Suppressor macrophage treated with lipopolysaccharide for 4 hours (primary cell): Measurements from ENCODE around the gene CRABP2.
A peak's percentile ranks its signal among the peaks of the same experiment; 100 is the strongest.

Source experiments
- DNase-seq: peaks from one replicate; pipeline ENCODE4 v3.0.0-alpha.2; 2020

The CRABP2 gene

DNA sequence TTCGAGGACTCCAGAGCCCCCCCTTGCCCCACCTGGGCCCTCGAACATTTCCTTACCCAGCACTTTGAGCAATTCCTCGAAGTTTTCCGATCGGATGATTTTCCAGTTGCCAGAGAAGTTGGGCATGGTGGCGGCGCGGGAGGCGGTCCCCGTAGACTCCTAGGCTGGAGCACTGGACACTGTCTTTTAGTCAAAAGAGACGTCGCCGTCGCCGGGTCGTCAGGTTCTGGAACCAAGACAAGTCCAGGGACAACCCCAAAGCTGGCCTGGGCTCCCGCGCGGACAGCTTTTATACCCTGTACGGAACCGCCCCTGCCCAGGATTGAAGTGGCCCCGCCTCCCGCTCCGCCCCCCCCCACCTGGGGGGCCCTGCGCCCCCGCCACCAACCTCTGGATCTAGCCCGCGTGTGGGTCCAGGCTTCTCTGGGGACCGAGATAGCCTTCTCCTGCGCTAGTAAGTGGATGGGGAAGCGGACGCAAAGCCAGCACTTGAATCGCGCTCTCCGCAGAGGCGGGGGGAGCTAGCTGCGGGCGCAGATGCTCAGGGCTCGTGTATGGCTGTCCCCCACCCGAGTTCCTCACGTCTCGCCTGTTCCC lies at the start of gene CRABP2:
Gene CRABP2, minus strand, starts transcription at position 263 of the 597 bp plus-strand sequence. Its CDS starts 137 bp downstream, at position 126.
- no peak for DNase-seq

DNA sequence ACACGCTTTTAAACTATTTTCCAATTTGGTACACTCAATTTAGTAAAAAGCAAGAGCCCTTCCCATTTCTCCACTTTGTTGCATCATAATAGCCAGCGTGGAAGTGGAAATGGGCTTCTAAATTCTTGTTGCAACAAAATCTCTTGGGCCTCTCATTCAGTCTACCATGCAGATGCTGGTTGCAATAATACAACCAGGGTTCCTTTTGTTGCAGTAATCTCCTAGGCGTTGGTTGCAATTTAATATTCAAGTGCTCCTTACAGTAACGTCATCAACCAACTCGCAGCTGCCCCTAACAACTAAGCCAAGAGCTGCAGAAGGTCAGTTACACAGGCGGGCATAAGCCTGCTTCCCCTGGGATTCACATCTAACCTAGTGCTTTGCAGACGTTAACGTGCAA lies 48.8 kb upstream of the CRABP2 start:
- no peak for DNase-seq

DNA sequence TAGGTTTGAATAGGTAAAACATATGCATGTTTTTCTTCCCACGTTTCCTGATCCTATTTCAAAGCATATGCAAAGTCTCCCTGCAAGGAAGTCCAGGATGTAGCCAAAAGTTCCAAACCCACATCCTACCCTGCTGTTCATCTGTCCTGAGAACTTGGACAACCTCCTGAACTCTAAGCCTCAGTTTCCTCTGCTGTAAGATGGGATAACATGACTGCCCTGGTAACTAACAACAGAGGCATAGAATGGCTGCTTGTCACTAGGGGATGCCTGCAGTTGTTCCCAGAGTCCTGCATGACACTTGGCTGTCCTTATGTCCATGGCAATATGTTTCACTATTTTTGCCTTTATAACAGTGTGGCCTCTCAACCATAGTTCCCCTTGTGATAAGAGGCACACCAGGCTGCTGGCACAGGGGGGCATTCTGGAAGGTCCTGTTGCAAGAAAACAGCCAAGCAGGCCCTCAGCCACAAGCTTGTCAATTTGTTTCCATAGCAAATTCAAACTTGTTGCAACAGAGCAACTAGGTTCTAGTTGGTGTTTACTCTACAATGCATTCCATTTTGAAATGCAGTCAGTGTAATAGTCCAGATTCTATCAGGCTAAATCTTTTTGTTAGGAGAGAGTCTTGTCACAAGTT lies 47.6 kb upstream of the CRABP2 start:
- DNase-seq, result no peak

DNA sequence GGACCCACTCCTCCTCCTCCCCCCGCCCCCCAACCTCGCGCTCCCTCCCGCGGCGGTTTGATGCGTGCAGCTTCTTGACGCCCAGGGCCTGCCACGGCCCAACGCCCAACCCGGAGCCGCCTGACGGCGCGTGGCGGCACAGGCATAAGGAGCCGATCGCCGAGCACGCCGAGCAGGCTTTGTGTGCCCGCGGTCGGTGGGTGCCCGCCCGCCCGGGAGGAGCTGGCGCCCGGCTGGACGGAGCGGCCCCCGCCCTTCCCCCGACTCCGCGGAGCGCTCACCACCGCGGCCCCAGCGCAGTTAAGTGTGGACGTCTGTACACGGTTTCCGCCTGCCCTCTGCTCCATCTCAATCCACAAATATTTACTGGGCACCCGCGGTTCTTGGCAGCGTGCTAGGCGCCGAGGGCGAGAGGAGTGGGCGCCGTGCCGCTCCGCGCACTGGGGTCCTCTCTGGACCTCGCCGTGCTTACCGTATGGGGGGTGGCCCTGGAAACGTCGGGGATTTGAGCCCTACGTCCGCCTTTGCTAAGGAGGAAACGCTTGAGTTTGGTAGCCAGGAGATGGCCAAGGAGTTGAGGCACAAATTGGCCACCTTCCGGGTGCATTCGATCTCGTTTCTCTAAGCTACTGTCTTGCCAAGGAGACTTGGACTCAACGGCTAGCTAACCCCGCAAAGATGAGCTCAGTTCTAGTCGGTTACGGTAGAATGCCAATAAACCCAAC lies 46.5 kb upstream of the CRABP2 start:
- peak; percentile 97 for DNase-seq

DNA sequence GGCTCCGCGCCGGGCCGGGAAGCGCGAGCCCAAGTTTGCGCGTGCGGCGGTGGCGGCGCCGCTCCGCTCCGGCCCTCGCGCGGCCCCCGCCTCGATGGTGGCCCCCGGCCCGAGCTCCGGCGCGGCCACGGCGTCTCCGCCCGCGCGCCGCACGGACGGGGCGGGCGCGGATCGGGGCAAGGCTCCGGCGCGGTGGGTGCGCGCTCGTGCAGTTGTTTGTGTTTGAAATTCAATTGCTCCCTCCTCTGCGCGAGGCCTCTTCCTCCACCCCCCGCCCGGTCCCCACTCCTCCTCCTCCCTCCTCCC lies 46.0 kb upstream of the CRABP2 start, which contains the start of gene HDGF:
Gene HDGF, minus strand, starts transcription at position 225 of the 306 bp plus-strand sequence. CDS start 246 bp downstream, outside the sequence.
- DNase-seq, result no peak

DNA sequence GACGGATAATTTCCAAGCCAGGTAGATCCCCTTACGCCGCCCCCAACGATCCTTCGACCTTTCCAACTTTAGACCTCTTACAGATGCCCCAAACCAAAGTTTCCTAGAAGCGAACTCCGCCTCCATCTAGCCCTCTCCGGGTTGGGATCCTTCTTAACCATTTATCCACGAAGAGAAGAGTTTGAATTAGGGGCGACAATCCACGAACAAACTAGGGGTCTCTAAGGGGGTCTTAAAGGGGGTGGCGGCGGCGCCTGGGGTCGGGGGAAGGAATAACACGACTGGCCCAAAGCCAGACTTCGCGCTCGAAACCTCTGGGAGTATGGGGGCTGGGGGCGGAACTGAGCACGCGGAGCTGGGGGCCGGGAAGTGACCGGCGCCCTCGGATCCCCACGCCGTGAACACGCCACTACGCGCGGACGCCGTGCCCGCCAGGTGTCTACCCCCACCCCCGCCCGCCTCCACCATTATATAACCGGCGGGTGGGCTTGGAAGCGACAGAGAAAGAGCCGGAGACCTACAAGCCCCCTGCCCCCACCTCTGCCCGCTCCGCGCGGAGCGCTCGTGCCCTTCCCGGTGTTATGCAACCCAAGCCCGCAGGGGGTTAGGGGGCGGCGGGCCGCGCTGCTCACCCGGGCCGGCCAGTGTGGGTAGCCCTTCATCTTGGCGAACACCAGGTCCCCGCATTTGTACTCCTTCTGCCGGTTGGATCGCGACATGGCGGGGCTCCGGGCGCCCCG lies 45.5 kb upstream of the CRABP2 start:
- peak; percentile 50 for DNase-seq

DNA sequence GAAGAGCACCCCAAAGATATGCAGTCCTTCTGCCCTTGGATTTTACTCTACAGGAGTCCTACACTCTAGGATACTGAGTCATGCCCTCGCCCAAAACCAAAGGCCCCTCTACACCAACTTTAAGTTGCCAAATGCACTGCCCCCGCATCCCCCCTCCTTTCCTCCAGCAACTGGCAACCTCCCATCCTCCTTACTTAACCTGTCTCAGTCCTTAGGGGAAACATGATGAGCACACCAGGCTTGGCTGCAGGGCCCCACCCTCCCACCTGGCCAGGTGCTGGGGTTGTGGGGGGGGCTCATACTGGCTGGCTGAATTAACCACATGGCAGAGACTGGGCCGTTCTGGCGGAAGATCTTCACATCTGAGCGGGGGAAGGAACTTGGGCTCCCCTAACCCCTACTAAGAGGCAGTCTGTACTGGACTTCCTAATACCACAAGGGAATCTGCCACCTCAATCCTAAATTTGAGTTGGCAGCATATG lies 44.8 kb upstream of the CRABP2 start:
- DNase-seq, result peak; percentile 6

DNA sequence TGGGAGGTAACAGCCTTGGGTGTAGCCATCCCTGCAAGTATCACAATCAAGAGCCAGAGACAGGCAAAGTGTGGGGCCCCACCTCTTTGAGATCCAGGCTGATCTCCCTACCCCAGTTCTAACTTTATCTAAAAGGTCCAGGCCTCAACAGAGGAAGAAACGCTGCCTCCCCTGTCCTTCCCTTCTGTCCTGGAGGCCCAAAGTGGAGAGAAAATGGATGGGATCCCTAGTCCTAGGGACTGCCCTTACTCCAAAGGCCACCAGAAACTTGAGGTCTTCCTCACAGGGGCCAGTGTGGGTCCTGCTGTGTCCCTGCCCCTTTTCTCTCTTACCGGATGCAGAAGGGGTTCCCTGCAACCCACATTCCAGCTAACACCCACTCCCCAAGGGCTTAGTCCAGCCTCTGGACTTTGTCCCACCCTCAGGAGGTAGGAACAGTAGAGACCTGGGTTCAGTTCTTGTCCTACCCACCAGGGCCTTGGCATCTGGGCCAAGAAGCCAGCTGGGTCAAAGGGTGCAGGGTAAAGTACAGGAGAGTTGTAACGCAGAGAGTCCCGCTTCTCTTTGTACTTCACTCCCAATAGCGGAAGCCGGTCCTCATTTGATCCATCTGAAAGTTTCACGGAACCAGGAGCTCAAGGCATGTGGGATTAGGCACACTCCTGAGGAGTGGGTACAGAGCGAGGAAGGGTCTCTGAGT lies 44.2 kb upstream of the CRABP2 start:
- DNase-seq, result no peak

DNA sequence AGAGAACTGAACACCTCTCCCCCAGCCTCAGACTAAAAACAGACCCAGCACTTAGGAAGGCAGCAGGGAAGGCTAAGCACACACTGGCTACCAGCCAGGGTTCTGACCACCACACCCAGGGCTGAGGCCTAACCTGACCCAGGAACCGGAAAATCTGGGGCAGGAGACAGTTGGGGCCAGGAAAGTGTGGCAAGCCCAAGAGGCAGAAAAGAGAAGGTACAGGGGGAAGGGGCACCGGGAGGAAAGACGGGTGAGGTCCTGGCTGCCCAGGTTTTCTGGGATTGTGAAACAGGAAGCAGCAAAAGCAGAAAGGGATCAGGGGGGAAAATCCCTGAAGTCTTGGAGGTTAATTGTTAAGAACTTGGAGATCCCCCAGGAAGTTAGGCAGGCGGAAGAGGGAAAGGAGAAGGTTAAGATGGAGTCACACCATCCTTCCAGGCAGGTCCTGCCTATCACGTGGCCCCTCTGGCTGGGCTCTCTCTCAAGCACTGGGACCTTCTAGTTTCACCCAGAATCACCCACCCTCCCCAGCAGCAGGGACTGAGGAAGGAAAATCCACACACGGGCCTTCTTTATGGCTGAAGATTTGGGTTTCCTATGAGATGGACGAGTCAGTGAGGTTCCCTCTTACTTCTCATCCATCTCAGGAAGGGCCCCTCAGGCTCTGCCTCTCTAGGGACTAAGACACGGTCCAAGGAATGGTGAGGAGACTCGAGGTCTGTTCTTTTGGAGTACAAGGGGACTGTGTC lies 43.5 kb upstream of the CRABP2 start:
- DNase-seq, result peak; percentile 89

DNA sequence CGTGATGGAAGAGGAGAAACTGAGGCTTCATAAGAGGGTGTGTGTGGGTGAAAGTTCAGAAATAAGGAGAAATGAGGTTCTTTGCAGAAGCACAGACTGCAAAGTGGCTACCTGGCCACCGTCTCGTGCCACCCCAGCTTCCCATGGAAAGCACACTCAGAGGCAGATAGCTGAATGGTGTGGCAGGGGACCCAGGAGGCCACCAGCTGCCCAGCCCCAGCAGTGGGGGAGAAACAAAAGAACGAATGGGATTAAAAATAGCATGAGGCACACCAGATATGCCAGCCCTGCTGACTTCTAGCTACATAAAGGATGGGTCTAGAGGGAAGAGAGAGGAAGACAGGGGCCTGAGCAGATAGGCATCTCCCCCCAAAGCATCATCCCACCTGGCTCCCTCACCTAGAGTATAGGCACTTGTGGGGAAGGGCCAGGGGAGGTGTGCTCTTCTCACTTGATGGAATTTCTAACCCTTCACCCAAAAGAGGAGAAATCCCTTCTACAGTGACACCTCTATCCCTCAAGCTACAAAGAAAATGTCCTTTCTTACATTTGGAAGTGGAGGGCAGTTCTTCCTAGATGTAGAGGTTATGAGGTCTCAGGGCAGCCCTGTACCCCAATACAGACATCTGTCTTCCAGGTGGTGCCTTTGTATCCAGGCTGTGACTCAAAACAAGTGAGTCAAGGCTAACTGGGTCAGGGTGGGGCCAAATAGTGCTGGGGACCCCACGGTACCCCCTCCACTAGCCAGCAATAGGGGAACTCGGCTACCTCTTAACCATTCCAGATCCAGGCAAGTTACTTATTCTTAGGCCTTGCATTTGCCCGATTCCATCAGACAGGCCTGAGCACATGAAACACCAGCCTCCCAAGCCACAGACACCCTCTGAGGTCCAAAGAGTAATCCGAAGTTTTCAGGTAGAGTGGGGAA lies 42.6 kb upstream of the CRABP2 start:
- no peak for DNase-seq

DNA sequence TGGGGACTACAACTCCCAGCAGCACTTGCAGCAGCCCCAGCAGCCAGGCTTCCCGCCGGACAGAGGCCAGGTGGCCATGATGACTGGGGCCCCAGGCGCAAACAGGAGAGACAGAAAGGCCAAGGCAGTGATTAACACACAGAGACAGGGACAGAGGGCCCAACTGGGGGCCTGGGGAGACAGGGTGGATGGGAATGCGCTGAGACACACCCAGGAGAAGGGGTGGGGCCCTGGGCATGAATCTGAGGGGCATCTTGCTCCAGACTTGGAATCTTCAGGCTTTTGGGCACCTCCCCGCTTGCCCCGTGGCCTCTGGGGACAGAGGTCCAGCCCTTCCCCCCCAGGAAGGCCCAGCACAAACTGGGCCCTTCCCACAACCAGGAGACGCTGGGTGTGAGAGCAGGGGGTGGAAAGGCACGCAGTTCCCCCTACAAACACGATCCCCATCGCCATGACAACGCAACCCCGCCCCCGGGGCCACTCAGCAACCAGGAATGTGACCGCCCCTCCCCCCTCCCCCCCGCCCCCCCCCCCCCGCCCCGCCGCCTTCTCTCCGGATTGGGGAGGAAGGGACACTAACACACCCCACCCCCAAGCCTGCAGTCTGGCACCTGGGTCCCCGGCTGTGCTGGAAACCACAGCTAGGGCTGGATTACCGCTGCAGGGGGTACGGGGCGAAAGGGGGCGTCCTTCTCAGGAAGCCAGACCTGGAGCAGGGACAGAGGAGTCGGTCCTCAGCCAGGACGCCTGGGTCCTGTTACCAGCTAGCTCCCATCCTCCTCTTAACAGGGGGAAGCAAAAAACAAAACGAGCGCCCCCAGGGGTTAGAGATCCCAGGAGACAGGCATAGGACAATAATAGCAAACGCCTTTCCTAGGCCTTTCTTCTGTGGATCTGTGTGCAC lies 41.6 kb upstream of the CRABP2 start:
- peak; percentile 68 for DNase-seq

DNA sequence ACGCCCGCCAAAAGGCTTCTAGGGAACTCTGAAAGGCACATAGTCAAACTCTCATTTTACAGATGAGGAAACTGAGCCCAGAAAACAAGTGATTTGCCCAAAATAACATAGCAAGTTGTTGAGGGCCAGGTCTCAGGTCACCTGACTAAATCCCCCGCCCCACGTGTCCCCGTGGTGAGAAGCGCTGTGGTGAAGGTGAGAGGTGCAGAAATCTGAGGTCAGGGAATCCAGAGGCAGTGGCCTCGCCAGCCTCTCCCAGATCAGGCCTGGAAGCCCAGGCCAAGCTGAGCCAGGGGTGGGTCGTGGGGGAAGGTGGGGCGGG lies 41.0 kb upstream of the CRABP2 start:
- DNase-seq, result no peak

DNA sequence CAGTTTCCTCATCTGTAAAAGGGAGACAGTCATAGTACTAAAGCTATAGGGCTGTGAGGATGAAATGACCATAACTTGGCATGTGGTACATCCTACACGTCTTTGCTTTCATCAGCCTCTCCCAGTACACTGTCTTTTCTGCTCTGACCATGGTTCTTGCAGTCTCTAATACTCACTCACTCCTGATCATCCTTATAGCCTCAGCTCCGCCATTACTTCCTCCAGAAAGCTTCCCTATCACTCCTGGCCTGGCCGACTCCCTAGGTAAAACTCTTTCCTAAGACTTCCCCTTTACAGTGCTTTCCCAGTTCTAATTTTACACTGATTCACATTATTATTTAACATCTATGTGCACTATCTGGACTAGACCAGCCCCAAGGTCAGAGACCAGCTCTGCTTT lies 40.5 kb upstream of the CRABP2 start:
- no peak for DNase-seq

DNA sequence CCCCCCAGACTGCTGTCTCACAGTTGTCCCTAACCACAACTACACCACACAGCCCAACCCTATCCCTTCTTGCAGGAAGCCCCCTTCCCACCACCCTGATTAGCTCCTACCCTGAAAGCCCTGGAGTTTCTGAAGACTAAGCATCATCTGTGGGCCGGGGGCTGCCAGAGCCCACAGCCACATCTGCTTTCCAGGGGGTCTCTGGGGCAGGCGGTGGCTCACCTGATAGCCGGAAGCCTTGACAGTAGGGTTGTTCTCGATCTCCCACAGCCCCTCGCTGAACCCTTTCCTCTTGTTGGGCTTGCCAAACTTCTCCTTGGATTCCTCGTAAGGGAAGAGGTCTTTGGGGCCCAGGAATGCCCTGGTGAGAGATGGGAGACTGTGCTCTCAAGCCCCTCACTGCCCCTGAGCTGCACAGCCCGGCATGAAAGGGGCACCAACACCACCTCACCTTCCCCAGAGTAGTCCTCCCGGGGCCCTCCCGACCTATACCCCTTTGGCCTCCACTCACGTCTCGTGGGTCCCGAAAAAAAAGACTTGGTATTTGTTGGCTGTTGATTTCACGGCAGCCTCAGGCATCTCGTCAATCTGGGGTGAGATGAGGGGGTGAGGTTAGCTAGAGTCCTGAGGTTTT lies 39.5 kb upstream of the CRABP2 start:
- DNase-seq, result no peak

DNA sequence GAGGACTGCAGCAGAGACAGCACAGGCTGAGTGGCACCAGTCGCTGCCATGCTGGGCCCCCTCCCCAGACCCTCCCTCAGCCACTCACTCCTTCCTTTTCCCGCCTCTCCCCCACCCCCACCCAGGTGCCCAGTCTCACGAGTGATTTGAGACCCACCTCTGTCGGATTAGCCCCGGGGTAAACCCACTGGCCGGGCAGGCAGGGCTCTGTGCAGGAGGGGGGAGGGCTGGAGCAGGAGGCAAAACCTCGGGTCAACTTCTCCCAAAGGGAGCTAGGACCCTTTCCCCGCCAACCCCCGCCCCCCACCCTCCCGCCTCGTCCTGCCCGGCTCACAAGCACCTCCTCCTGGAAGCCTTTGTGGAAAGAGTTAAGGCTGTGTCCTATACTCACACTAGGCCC lies 39.0 kb upstream of the CRABP2 start:
- no peak for DNase-seq

DNA sequence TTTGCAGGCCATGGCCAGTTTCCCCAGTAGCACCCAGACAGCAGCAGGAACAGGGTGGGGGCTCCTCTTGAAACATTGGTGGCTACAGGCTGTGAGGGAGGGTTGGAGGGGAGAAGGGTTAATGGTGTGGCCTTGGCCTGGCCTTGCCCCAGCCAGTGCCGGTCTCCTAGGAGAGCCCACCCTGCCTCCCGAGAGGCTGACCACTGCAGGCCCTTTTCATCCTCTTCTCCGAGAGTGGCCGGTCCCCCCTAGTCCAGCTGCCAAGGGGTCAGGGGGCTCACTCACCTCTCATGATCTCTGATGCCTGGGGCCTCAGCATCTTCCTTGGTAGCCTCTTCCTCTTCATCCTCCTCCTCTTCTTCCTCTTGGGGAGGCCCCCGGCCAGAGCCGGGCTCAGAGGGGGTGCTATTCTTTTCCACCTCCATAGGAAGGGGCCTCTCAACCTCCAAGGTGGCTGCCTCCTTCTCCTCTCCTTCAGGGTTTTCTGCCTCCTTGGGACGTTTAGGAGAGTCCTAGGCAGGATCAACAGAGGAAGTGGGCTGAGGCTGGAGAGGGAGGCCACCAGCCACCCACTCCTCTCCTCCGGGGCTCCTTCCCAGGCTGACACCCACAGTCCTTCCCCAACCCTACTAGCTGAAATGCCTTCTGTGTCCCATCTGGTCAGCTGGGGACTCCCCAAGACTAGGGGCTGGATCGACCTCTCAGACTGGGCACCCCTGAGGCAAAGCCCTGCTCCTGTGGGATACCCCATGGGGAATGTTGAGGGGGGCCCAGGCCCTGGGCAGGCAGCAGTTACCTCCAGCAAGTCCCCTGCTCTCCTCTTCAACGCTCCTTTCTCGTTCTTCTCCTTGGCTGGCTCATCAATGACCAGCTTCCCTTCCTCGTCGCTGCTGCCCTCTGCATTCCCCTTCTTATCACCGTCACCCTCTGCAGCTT lies 38.3 kb upstream of the CRABP2 start:
- DNase-seq, result no peak

DNA sequence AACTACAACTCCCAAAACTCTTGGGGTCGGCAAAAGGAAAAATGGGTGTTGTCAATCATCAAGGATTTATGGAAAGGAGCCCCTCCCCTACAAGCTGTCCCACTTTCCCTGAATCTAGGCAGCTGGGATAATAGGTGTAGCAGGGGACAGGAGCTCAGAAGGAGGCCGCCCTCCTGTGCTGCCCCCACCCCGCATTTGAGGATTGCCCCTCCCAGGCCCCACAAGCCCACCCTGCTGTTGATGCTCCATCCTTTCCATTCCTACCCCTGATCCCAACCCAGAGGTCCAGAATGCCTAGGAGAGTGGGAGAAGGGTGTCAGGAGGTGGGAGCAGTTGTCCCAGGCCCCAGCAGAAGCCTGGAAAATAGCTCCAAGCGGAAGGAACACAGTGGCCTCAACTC lies 37.4 kb upstream of the CRABP2 start:
- no peak for DNase-seq

DNA sequence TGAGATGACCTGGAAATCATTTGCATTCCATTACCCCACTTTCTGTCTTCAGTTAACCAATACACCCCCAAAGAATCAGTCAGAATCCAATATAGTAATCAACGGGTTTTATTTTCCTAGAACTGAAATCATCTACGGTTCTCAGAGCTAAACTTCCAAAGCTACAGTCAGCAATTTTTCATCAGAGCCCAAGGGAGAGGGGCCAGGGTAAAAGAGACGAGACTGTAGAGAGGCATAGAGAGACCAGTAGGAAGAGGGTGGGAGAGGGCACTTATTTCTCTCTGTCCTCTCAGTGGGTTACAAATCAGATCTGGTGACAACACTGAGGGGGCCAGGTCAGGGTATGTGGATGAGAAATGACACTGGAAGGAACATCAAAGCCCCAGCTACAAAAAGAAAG lies 36.6 kb upstream of the CRABP2 start:
- no peak for DNase-seq
